Stimulated activated memory B cell treated with anti-CD40 and anti-IgM and Interleukin-4, amounts not matched to agents 10 μg/mL and 1 μg/mL and 100 μg/mL, for 72 hours (primary cell): ENCODE measurements around the gene MYO5A.
"Not testable (repeated sequence)": the region's sequence is repeated elsewhere in the genome, so short reads cannot be mapped to it uniquely, and the experiment has no call there.

ENCODE experiments used
- ATAC-seq: fragments of 150-1000 bp; cut with Tn5 transposase; 2 replicates; pipeline ENCODE4 v1.10.0; 2021
- H3K27ac Mint-ChIP-seq: one replicate; pipeline ENCODE4 v1.8.0; 2022; ENCODE audit warnings: mild to moderate bottlenecking, mixed read lengths
- H3K27me3 Mint-ChIP-seq: one replicate; pipeline ENCODE4 v1.8.0; 2022; ENCODE audit warnings: mixed read lengths
- H3K36me3 Mint-ChIP-seq: one replicate; pipeline ENCODE4 v1.8.0; 2022; ENCODE audit warnings: mixed read lengths
- H3K4me1 Mint-ChIP-seq: one replicate; pipeline ENCODE4 v1.8.0; 2022; ENCODE audit warnings: mixed read lengths
- H3K4me3 Mint-ChIP-seq: one replicate; pipeline ENCODE4 v1.8.0; 2022; ENCODE audit warnings: mild to moderate bottlenecking, moderate library complexity, mixed read lengths
- H3K9me3 Mint-ChIP-seq: one replicate; pipeline ENCODE4 v1.8.0; 2022; ENCODE audit warnings: mixed read lengths

The MYO5A gene

GRCh38 chr15:52287114-52287513 is 241.6 kb downstream of the MYO5A start:
- Mint-ChIP-seq H3K4me3 (no peak overlapping the region), H3K27me3 (no peaks in the 10 kb centered on the region), H3K27ac (peak overlapping the region; percentile 35), H3K4me1 (peaks cover 26% of the 10 kb centered on the region), H3K9me3 (no peaks in the 10 kb centered on the region), H3K36me3 (peaks cover 4% of the 10 kb centered on the region)
- no peak for ATAC-seq

GRCh38 chr15:52285941-52286340 is 242.7 kb downstream of the MYO5A start:
- H3K9me3 Mint-ChIP-seq, H3K27me3 Mint-ChIP-seq, ATAC-seq, H3K36me3 Mint-ChIP-seq, H3K4me3 Mint-ChIP-seq, H3K27ac Mint-ChIP-seq: not testable (repeated sequence)
- peaks cover 19% of the 10 kb centered on the region for H3K4me1 Mint-ChIP-seq

- Mint-ChIP-seq H3K4me1 (peaks cover under 1% of the 10 kb centered on the region), H3K27ac (no peak overlapping the region), H3K36me3 (peaks cover 1% of the 10 kb centered on the region), H3K9me3 (no peaks in the 10 kb centered on the region), H3K27me3 (no peaks in the 10 kb centered on the region), H3K4me3 (no peak overlapping the region)
- ATAC-seq: no peak
These were observed 244.5 kb downstream of the MYO5A start for GRCh38 chr15:52284164-52284563.

GRCh38 chr15:52283281-52283680 is 245.4 kb downstream of the MYO5A start:
- Mint-ChIP-seq H3K4me1 (no peaks in the 10 kb centered on the region), H3K27me3 (no peaks in the 10 kb centered on the region), H3K4me3 (no peak overlapping the region), H3K27ac (no peak overlapping the region), H3K36me3 (no peaks in the 10 kb centered on the region), H3K9me3 (no peaks in the 10 kb centered on the region)
- ATAC-seq: no peak

GRCh38 chr15:52282418-52282817 is 246.3 kb downstream of the MYO5A start:
- Mint-ChIP-seq H3K9me3 (no peaks in the 10 kb centered on the region), H3K36me3 (no peaks in the 10 kb centered on the region), H3K27ac (no peak overlapping the region), H3K27me3 (no peaks in the 10 kb centered on the region), H3K4me1 (no peaks in the 10 kb centered on the region), H3K4me3 (no peak overlapping the region)
- ATAC-seq: no peak

GRCh38 chr15:52281085-52282035 is 247.3 kb downstream of the MYO5A start:
- Mint-ChIP-seq H3K4me1 (no peaks in the 10 kb centered on the region), H3K4me3 (no peak overlapping the region), H3K36me3 (no peaks in the 10 kb centered on the region), H3K27ac (no peak overlapping the region), H3K9me3 (no peaks in the 10 kb centered on the region), H3K27me3 (no peaks in the 10 kb centered on the region)
- no peak for ATAC-seq

GRCh38 chr15:52280326-52281084 is 248.2 kb downstream of the MYO5A start:
- H3K4me1 Mint-ChIP-seq: no peaks in the 10 kb centered on the region
- peaks cover 8% of the 10 kb centered on the region for H3K27me3 Mint-ChIP-seq
- no peaks in the 10 kb centered on the region for H3K36me3 Mint-ChIP-seq
- no peaks in the 10 kb centered on the region for H3K9me3 Mint-ChIP-seq
- no peak overlapping the region for H3K4me3 Mint-ChIP-seq
- no peak overlapping the region for H3K27ac Mint-ChIP-seq
- no peak for ATAC-seq

- Mint-ChIP-seq H3K27me3 (peaks cover 8% of the 10 kb centered on the region), H3K36me3 (no peaks in the 10 kb centered on the region), H3K27ac (no peak overlapping the region), H3K9me3 (no peaks in the 10 kb centered on the region), H3K4me3 (no peak overlapping the region), H3K4me1 (no peaks in the 10 kb centered on the region)
- no peak for ATAC-seq
These were observed 249.9 kb downstream of the MYO5A start for GRCh38 chr15:52278636-52279367.

GRCh38 chr15:52278135-52278534 is 250.5 kb downstream of the MYO5A start:
- H3K4me3 Mint-ChIP-seq: no peak overlapping the region
- H3K4me1 Mint-ChIP-seq: no peaks in the 10 kb centered on the region
- ATAC-seq: no peak
- H3K36me3 Mint-ChIP-seq: no peaks in the 10 kb centered on the region
- no peak overlapping the region for H3K27ac Mint-ChIP-seq
- H3K27me3 Mint-ChIP-seq: peaks cover 8% of the 10 kb centered on the region
- H3K9me3 Mint-ChIP-seq: no peaks in the 10 kb centered on the region

- ATAC-seq: no peak
These were observed 251.1 kb downstream of the MYO5A start for GRCh38 chr15:52277575-52277974.

GRCh38 chr15:52276256-52276770 is 252.4 kb downstream of the MYO5A start:
- Mint-ChIP-seq H3K9me3 (no peaks in the 10 kb centered on the region), H3K4me3 (no peak overlapping the region), H3K4me1 (no peaks in the 10 kb centered on the region), H3K27me3 (peaks cover 8% of the 10 kb centered on the region), H3K36me3 (no peaks in the 10 kb centered on the region), H3K27ac (no peak overlapping the region)
- no peak for ATAC-seq

More at GRCh38 chr15:52277575-52277974, 251.1 kb downstream of the MYO5A start:
- H3K27me3 Mint-ChIP-seq: peaks cover 8% of the 10 kb centered on the region
- H3K4me3 Mint-ChIP-seq: no peak overlapping the region
- no peaks in the 10 kb centered on the region for H3K36me3 Mint-ChIP-seq
- H3K27ac Mint-ChIP-seq: no peak overlapping the region
- no peaks in the 10 kb centered on the region for H3K9me3 Mint-ChIP-seq
- H3K4me1 Mint-ChIP-seq: no peaks in the 10 kb centered on the region

GRCh38 chr15:52263563-52264282 is 265.0 kb downstream of the MYO5A start:
- Mint-ChIP-seq H3K27ac (peak overlapping the region; percentile 98), H3K27me3 (no peaks in the 10 kb centered on the region), H3K4me1 (peaks cover 34% of the 10 kb centered on the region), H3K36me3 (peaks cover 9% of the 10 kb centered on the region), H3K4me3 (no peak overlapping the region), H3K9me3 (no peaks in the 10 kb centered on the region)
- ATAC-seq: no peak

GRCh38 chr15:52262364-52262763 is 266.3 kb downstream of the MYO5A start:
- Mint-ChIP-seq H3K9me3 (no peaks in the 10 kb centered on the region), H3K27me3 (no peaks in the 10 kb centered on the region), H3K36me3 (peaks cover 9% of the 10 kb centered on the region), H3K27ac (peak overlapping the region; percentile 98), H3K4me1 (peaks cover 34% of the 10 kb centered on the region), H3K4me3 (peak overlapping the region; percentile 46)
- no peak for ATAC-seq

GRCh38 chr15:52261498-52262242 is 267.0 kb downstream of the MYO5A start:
- H3K27ac Mint-ChIP-seq: peak overlapping the region; percentile 98
- peak overlapping the region; percentile 46 for H3K4me3 Mint-ChIP-seq

More at GRCh38 chr15:52261498-52262242, 267.0 kb downstream of the MYO5A start:
- H3K4me1 Mint-ChIP-seq: peaks cover 38% of the 10 kb centered on the region
- peak; percentile 99 for ATAC-seq
- H3K36me3 Mint-ChIP-seq: peaks cover 9% of the 10 kb centered on the region
- no peaks in the 10 kb centered on the region for H3K27me3 Mint-ChIP-seq
- no peaks in the 10 kb centered on the region for H3K9me3 Mint-ChIP-seq
